ENCODE data around the gene DCT.
"Not testable (repeated sequence)": the region's sequence is repeated elsewhere in the genome, so short reads cannot be mapped to it uniquely, and the experiment has no call there.

Gene DCT

GRCh38 chr13:94479616-94480015 is at the start of gene DCT:
TSS of gene DCT (minus strand) at chr13:94479682. CDS start at chr13:94479255, 427 bp downstream.
- DNase-seq (ENCODE audit: low read depth in 3 of 3): no peak

DNA sequence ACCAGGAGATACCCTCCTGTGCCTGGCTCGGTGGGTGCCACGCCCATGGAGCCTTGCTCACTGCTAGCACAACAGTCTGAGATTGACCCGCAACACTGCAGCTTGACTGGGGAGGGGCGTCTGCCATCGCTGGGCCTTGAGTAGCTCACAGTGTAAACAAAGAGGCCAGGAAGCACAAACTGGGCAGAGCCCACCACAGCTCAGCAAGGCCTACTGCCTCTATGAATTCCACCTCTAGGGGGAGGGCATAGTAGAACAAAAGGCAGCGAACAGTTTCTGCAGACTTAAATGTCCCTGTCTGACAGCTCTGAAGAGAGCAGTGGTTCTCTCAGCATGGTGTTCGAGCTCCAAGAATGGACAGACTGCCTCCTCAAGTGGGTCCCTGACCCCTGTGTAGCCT is 47.5 kb upstream of the DCT start:
- not testable (repeated sequence) for DNase-seq (ENCODE audit: low read depth in 3 of 3)

- DNase-seq (ENCODE audit: low read depth in 3 of 3): no peak
Measured at GRCh38 chr13:94525781-94526180, 46.3 kb upstream of the DCT start.

- no peak for DNase-seq (ENCODE audit: low read depth in 3 of 3)
Measured at GRCh38 chr13:94524407-94524806, 44.9 kb upstream of the DCT start.

GRCh38 chr13:94520001-94520400 is 40.5 kb upstream of the DCT start:
- DNase-seq (ENCODE audit: low read depth in 3 of 3): no peak

GRCh38 chr13:94516456-94516855 is 37.0 kb upstream of the DCT start:
- DNase-seq (ENCODE audit: low read depth in 3 of 3): no peak

- DNase-seq (ENCODE audit: low read depth in 3 of 3): no peak
Measured at GRCh38 chr13:94515911-94516310, 36.4 kb upstream of the DCT start.

GRCh38 chr13:94515374-94515773 is 35.9 kb upstream of the DCT start:
- DNase-seq (ENCODE audit: low read depth in 3 of 3): no peak

- no peak for DNase-seq (ENCODE audit: low read depth in 3 of 3)
Measured at GRCh38 chr13:94513026-94513425, 33.5 kb upstream of the DCT start.

- no peak for DNase-seq (ENCODE audit: low read depth in 3 of 3)
Measured at GRCh38 chr13:94505730-94506129, 26.2 kb upstream of the DCT start.

DNA sequence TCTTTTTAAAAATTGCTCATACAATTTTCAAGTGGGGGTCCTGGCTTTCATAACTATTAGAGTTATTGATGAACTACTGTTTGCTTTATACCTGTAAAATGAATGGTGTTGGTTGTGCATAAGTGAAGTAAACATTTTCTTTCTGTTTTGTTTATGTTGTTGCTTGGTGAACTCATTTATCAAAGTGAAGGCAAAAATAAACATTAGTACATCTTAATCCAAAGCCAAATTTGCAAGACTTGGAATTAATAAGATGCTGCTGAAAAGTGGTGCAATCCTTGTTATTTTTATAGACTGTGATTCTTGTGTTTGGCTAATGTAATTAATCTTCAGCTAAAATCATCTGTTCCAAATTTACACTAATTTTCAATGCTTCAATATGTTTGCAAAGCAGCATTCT is 24.4 kb upstream of the DCT start:
- DNase-seq (ENCODE audit: low read depth in 3 of 3): no peak

DNA sequence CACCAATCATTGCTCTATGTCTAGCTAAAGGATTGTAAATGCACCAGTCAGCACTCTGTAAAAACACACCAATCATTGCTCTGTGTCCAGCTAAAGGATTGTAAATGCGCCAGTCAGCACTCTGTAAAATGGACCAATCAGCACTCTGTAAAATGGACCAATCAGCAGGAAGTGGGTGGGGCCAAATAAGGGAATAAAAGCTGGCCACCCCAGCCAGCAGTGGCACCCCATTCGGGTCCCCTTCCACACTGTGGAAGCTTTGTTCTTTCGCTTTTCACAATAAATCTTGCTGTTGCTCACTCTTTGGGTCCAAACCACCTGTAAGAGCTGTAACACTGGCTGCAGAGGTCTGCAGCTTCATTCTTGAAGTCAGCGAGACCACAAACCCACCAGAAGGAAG is 19.3 kb upstream of the DCT start:
- not testable (repeated sequence) for DNase-seq (ENCODE audit: low read depth in 3 of 3)

- no peak for DNase-seq (ENCODE audit: low read depth in 3 of 3)
Measured at GRCh38 chr13:94495806-94496205, 16.3 kb upstream of the DCT start.

- DNase-seq (ENCODE audit: low read depth in 3 of 3): no peak
Measured at GRCh38 chr13:94494026-94494425, 14.5 kb upstream of the DCT start.

DNA sequence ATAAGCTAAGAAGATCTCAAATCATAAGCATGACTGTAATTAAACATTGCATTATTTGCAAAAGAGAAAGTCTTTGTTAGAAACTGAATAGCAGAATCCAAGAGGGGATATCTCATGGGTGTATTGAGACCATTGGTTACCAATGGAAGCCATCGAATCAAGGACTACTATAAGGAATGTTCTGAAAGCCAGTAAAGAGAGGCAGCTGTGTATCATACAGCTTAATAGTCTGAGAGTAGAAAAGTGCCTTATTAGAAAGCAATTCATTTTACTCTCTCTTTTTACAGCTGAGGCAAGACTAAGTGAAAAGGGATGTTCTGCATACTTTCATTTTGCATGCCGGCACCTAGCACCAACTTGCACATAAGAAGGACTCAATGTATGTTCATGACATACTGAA is 7.6 kb upstream of the DCT start:
- no peak for DNase-seq (ENCODE audit: low read depth in 3 of 3)

- DNase-seq (ENCODE audit: low read depth in 3 of 3): no peak
Measured at GRCh38 chr13:94483970-94484369, 4.5 kb upstream of the DCT start.

- DNase-seq (ENCODE audit: low read depth in 3 of 3): no peak
Measured at GRCh38 chr13:94481941-94482340, 2.5 kb upstream of the DCT start.

DNA sequence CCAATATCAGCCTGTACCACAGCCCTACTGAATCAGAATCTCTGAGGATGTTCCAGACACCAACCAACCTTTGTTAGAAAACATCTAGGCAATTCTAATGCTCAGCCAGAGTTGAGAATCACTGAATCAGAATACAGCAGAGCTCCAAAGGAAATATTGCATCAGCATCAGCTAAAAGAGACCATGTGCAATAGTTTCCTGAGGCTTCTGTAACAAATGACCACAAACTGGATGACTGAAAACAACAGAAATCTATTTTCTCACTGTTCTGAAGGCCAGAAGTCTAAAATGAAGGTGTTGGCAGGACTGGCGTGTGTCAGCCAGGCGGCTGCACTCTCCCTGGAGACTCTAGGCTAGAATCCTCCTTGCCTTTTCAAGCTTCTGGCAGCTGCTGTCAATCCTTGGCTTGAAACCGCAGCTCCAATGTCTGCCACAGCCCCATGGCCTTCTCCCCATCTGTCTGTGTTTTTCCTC is 1.2 kb upstream of the DCT start:
- no peak for DNase-seq (ENCODE audit: low read depth in 3 of 3)

- DNase-seq (ENCODE audit: low read depth in 3 of 3): no peak
Measured at GRCh38 chr13:94478913-94479312, 569 bp downstream of the DCT start.

DNA sequence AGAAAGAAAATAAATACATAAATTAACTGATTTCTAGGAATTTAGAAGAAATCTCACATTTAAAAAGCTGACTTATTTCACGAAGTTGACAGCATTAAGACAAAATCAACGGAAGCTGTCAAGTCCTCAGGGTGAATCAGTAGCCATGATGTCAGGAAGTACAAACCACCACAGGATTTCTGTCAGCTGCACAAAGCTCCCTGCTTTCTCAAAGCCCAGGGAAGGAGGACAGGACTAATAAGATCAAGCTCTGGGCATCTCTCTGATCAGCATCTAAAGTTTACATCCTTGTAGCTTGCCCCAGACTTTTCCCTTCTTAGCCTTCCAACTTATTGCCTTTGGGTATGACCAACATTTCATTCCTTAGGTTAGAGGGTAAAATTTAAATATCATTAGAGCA is 9.4 kb downstream of the DCT start:
- no peak for DNase-seq (ENCODE audit: low read depth in 3 of 3)

- peak in 2 of 3 experiments; percentile 5 to 25 for DNase-seq (ENCODE audit: low read depth in 3 of 3)
Measured at GRCh38 chr13:94464771-94465170, 14.7 kb downstream of the DCT start.

GRCh38 chr13:94462670-94463069 is 16.8 kb downstream of the DCT start:
- no peak for DNase-seq (ENCODE audit: low read depth in 3 of 3)

GRCh38 chr13:94459116-94459515 is 20.4 kb downstream of the DCT start:
- DNase-seq (ENCODE audit: low read depth in 3 of 3): no peak

- DNase-seq (ENCODE audit: low read depth in 3 of 3): no peak
Measured at GRCh38 chr13:94455414-94455813, 24.1 kb downstream of the DCT start.

DNA sequence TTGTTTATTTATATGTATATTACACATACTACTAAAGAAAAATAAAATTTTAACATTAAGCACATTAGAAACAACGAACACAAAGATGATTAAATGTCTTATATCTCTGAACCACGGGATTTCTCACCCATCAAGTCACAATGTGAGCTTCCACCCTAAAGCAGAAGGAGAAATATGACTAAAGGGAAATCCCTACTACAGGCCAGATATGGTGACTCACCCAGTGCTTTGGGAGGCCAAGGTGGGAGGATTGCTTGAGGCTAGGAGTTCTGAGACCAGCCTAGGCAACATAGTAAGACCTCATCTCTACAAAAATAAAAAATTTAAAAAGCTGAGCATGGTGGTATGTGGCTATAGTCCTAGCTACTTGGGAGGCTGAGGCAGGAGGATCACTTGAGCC is 24.6 kb downstream of the DCT start:
- no peak for DNase-seq (ENCODE audit: low read depth in 3 of 3)

Measured in stimulated activated CD4-positive, alpha-beta T cell treated with anti-CD3 and anti-CD28 coated beads, TNF-alpha, amount 100 ng/mL, for 4 hours (primary cell).